Body of pancreas (tissue), 4 donors: ENCODE measurements around the gene COL4A2.

ENCODE experiments used
- CTCF ChIP-seq, 7 experiments: fragments of 450-650 bp in 4 of 7; fragments of 200-600 bp in 3 of 7; sonication (generic) in 3 of 7; IDR thresholded peaks; one replicate each; pipeline ENCODE4 v1.5.1; 2016 to 2019; ENCODE audit warnings: antibody characterized with exemption in 7 of 7
- POLR2A ChIP-seq, 3 donors: fragments of 450-650 bp; IDR thresholded peaks; one replicate each; pipeline ENCODE4 v1.6.1; 2016; ENCODE audit warnings: antibody characterized with exemption in 3 of 3, mild to moderate bottlenecking in 2 of 3

- no peak for TF ChIP-seq POLR2A (IDR thresholded peaks at IDR 0.05)
- TF ChIP-seq CTCF (IDR thresholded peaks at IDR 0.05) = no peak
These were observed 24.3 kb downstream of the COL4A2 start for GRCh38 chr13:110331362-110331761.
